ENCODE data around the gene EZH2.

EZH2 gene

DNA sequence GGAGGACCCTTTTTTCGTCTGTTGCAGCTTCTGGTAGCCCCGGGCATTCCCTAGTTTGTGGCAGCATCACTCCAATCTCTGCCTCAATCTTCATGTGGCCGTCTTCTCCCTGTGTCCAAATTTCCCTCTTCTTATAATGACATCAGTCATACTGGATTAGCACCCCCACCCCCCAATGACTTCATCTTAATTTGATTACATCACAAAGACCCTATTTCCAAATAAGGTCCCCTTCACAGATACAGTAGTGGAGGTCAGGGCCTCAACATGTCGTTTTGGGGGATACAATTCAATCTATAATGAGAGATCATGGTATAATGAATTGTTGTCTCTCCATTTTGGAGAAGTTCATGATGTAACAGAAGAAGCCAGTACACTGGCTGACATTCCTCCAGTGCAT, 28.1 kb upstream of the EZH2 start:
- Histone ChIP-seq H3K27ac (replicated peaks) (no peak overlapping the region), H3K27me3 (ENCODE audit: insufficient read depth, poor library complexity, severe bottlenecking) (no peaks in the 10 kb centered on the region), H3K4me3 (replicated peaks; ENCODE audit: insufficient read depth, low read length) (no peak overlapping the region)
- TF ChIP-seq SPI1 (IDR thresholded peaks at IDR 0.05; ENCODE audit: borderline replicate concordance, low read depth) (no peak), GABPA (IDR thresholded peaks at IDR 0.05; ENCODE audit: low read depth) (no peak), POLR2AphosphoS5 (IDR thresholded peaks at IDR 0.05; ENCODE audit: low read depth) (no peak)
- TF ChIP-seq, protein P1, sequence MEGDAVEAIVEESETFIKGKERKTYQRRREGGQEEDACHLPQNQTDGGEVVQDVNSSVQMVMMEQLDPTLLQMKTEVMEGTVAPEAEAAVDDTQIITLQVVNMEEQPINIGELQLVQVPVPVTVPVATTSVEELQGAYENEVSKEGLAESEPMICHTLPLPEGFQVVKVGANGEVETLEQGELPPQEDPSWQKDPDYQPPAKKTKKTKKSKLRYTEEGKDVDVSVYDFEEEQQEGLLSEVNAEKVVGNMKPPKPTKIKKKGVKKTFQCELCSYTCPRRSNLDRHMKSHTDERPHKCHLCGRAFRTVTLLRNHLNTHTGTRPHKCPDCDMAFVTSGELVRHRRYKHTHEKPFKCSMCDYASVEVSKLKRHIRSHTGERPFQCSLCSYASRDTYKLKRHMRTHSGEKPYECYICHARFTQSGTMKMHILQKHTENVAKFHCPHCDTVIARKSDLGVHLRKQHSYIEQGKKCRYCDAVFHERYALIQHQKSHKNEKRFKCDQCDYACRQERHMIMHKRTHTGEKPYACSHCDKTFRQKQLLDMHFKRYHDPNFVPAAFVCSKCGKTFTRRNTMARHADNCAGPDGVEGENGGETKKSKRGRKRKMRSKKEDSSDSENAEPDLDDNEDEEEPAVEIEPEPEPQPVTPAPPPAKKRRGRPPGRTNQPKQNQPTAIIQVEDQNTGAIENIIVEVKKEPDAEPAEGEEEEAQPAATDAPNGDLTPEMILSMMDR (IDR thresholded peaks at IDR 0.05; ENCODE audit: insufficient read depth, low read length): no peak
- TF ChIP-seq, protein P2, sequence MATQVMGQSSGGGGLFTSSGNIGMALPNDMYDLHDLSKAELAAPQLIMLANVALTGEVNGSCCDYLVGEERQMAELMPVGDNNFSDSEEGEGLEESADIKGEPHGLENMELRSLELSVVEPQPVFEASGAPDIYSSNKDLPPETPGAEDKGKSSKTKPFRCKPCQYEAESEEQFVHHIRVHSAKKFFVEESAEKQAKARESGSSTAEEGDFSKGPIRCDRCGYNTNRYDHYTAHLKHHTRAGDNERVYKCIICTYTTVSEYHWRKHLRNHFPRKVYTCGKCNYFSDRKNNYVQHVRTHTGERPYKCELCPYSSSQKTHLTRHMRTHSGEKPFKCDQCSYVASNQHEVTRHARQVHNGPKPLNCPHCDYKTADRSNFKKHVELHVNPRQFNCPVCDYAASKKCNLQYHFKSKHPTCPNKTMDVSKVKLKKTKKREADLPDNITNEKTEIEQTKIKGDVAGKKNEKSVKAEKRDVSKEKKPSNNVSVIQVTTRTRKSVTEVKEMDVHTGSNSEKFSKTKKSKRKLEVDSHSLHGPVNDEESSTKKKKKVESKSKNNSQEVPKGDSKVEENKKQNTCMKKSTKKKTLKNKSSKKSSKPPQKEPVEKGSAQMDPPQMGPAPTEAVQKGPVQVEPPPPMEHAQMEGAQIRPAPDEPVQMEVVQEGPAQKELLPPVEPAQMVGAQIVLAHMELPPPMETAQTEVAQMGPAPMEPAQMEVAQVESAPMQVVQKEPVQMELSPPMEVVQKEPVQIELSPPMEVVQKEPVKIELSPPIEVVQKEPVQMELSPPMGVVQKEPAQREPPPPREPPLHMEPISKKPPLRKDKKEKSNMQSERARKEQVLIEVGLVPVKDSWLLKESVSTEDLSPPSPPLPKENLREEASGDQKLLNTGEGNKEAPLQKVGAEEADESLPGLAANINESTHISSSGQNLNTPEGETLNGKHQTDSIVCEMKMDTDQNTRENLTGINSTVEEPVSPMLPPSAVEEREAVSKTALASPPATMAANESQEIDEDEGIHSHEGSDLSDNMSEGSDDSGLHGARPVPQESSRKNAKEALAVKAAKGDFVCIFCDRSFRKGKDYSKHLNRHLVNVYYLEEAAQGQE (IDR thresholded peaks at IDR 0.05; ENCODE audit: insufficient replicate concordance, low read depth): no peak
- DNase-seq (ENCODE audit: low read depth in 1 of 2, low spot score in 1 of 2): no peak

DNA sequence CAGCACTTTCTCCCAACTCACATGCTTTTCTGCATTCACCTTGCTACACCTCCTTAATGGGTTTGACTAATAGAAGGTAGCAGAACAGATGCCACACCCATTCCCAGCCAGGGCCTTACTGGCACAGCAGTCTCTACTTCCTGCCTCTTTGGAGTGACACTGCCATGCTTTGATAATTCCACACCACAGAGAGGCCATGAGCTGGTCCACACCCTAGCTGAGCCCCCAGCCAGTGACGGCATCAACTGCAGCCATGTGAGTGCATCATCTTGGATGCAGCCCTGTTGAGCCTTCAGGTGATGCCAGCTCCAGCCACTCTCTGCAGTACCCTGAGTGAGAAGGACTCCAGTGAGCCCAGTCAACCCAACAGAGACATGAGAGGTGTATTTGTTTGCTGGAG, 27.5 kb upstream of the EZH2 start:
- no peak for DNase-seq (ENCODE audit: low read depth in 1 of 2, low spot score in 1 of 2)
- Histone ChIP-seq H3K4me3 (replicated peaks; ENCODE audit: insufficient read depth, low read length) (no peak overlapping the region), H3K27ac (replicated peaks) (no peak overlapping the region), H3K27me3 (ENCODE audit: insufficient read depth, poor library complexity, severe bottlenecking) (no peaks in the 10 kb centered on the region)
- TF ChIP-seq POLR2AphosphoS5 (IDR thresholded peaks at IDR 0.05; ENCODE audit: low read depth) (no peak), SPI1 (IDR thresholded peaks at IDR 0.05; ENCODE audit: borderline replicate concordance, low read depth) (no peak), GABPA (IDR thresholded peaks at IDR 0.05; ENCODE audit: low read depth) (no peak)
- TF ChIP-seq, protein P2 (IDR thresholded peaks at IDR 0.05; ENCODE audit: insufficient replicate concordance, low read depth): no peak
- TF ChIP-seq, protein P1 (IDR thresholded peaks at IDR 0.05; ENCODE audit: insufficient read depth, low read length): no peak

DNA sequence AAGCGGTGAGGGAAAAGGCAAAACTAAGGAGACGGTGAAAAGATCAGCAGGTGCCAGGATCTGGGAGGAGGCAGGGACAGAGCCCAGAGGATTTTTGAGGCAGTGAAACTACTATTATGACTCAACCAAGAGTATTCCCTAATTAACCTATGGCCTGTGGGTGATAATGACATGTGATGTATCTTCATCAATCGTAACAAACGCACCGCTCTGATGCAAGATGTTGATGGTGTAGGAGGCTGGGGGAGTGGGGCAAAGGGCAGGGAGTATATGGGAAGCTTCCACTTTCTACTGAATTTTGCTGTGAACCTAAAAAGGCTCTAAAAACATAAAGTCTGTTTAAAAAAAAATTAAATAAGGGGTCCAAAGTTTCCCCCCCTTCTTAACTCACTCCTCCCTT, 25.5 kb upstream of the EZH2 start:
- DNase-seq (ENCODE audit: low read depth in 1 of 2, low spot score in 1 of 2): peak in 1 of 2 experiments; percentile 2
- TF ChIP-seq POLR2AphosphoS5 (IDR thresholded peaks at IDR 0.05; ENCODE audit: low read depth) (no peak), SPI1 (IDR thresholded peaks at IDR 0.05; ENCODE audit: borderline replicate concordance, low read depth) (no peak)
- TF ChIP-seq, protein P1 (IDR thresholded peaks at IDR 0.05; ENCODE audit: insufficient read depth, low read length): no peak
- TF ChIP-seq, protein P2 (IDR thresholded peaks at IDR 0.05; ENCODE audit: insufficient replicate concordance, low read depth): no peak
- Histone ChIP-seq H3K27me3 (ENCODE audit: insufficient read depth, poor library complexity, severe bottlenecking) (no peaks in the 10 kb centered on the region), H3K27ac (replicated peaks) (no peak overlapping the region), H3K4me3 (replicated peaks; ENCODE audit: insufficient read depth, low read length) (no peak overlapping the region)

Data from HL-60 (cell line).